Mucosa of rectum (tissue), 2 donors: ENCODE measurements around the gene TOX2.

Source experiments
- H3K27ac ChIP-seq, 2 donors: one replicate each; pipeline ENCODE4 v1.7.0; 2013; ENCODE audit warnings: inconsistent platforms in 2 of 2, low read depth in 2 of 2, low read length in 2 of 2
- H3K27me3 ChIP-seq, 2 donors: one replicate each; pipeline ENCODE4 v1.7.0; 2013; ENCODE audit warnings: low read length in 2 of 2; ENCODE audit not compliant: control insufficient read depth in 2 of 2, insufficient read depth in 2 of 2
- H3K36me3 ChIP-seq, 2 donors: one replicate each; pipeline ENCODE4 v1.7.0; 2013; ENCODE audit warnings: low read length in 2 of 2; ENCODE audit not compliant: control insufficient read depth in 2 of 2, insufficient read depth in 2 of 2
- H3K4me1 ChIP-seq, 2 donors: one replicate each; pipeline ENCODE4 v1.7.0; 2013; ENCODE audit warnings: low read length in 2 of 2, mild to moderate bottlenecking in 1 of 2; ENCODE audit not compliant: control insufficient read depth in 2 of 2, insufficient read depth in 2 of 2
- H3K4me3 ChIP-seq, 2 donors: one replicate each; pipeline ENCODE4 v1.7.0; 2013; ENCODE audit warnings: low read length in 2 of 2
- H3K9ac ChIP-seq, 2 donors: one replicate each; pipeline ENCODE4 v1.7.0; 2013; ENCODE audit warnings: low read length in 2 of 2, low read depth in 1 of 2, mild to moderate bottlenecking in 1 of 2
- H3K9me3 ChIP-seq, 2 donors: one replicate each; pipeline ENCODE4 v1.7.0; 2013; ENCODE audit warnings: low read length in 2 of 2; ENCODE audit not compliant: control insufficient read depth in 2 of 2
- donor health status: healthy.
- donor health status: Normal muscosa, but diverticular disease.

The TOX2 gene

DNA sequence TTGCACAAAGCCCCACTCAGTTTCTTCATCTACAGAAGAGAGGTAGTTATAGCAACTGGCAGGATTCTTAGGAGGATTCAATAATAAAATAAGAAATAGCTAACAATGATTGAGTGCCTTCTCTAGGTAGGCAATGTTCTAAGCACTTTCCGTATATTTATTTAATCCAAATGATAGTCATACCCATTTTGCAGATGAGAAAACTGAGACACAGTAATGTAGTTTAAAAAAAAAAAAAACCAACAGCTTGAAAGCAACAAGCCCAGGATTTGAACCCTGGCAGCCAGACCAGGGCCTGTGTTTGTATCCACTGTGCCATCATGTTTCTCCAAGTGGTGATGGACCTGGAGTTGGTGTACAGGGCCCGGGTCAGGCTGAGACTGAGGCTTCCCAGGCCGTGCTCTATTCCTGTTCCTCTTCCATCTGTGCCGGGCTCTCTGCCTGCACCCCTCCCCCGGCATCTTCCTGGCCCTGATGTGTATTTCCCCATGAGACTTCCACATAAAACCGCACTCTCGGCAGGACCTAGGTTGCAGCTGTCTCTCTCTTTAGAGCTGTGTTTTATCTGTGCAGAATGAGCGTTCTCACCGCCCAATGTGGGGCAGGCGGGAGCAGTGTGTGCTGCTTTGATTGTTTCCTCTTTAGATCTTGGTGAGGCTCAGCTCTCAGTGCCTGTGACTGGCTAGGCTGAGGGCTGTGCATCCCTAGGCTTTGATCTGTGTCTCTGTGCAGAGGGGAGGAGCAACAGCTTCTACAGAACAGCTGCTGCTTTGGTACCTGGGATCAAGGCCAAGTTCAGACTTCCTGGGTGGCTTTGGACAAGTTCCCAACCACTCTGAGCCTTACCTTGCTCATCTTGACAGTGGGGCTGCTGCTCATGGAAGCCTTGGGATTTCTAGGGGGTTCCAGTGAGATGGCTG lies 49.5 kb downstream of the TOX2 start:
- H3K4me3 ChIP-seq = no peak overlapping the region
- H3K36me3 ChIP-seq = no peaks in the 10 kb centered on the region
- H3K9me3 ChIP-seq = no peaks in the 10 kb centered on the region
- H3K27ac ChIP-seq = no peak overlapping the region
- H3K9ac ChIP-seq = no peak overlapping the region
- peaks cover 8 to 11% of the 10 kb centered on the region in 2 donors for H3K4me1 ChIP-seq
- H3K27me3 ChIP-seq = no peaks in the 10 kb centered on the region

- Histone ChIP-seq H3K9ac (no peak overlapping the region), H3K9me3 (no peaks in the 10 kb centered on the region), H3K27me3 (no peaks in the 10 kb centered on the region), H3K36me3 (no peaks in the 10 kb centered on the region), H3K27ac (no peak overlapping the region), H3K4me1 (peaks cover 3 to 7% of the 10 kb centered on the region in 2 donors), H3K4me3 (no peak overlapping the region)
Observed at GRCh38 chr20:43968341-43969000, 53.8 kb downstream of the TOX2 start.

- H3K9ac ChIP-seq = no peak overlapping the region
- peaks cover 3 to 5% of the 10 kb centered on the region in 2 donors for H3K4me1 ChIP-seq
- no peaks in the 10 kb centered on the region for H3K27me3 ChIP-seq
- no peaks in the 10 kb centered on the region for H3K9me3 ChIP-seq
- H3K36me3 ChIP-seq = no peaks in the 10 kb centered on the region
- H3K4me3 ChIP-seq = no peak overlapping the region
- H3K27ac ChIP-seq = no peak overlapping the region
Observed at GRCh38 chr20:43969028-43969447, 54.4 kb downstream of the TOX2 start.

DNA sequence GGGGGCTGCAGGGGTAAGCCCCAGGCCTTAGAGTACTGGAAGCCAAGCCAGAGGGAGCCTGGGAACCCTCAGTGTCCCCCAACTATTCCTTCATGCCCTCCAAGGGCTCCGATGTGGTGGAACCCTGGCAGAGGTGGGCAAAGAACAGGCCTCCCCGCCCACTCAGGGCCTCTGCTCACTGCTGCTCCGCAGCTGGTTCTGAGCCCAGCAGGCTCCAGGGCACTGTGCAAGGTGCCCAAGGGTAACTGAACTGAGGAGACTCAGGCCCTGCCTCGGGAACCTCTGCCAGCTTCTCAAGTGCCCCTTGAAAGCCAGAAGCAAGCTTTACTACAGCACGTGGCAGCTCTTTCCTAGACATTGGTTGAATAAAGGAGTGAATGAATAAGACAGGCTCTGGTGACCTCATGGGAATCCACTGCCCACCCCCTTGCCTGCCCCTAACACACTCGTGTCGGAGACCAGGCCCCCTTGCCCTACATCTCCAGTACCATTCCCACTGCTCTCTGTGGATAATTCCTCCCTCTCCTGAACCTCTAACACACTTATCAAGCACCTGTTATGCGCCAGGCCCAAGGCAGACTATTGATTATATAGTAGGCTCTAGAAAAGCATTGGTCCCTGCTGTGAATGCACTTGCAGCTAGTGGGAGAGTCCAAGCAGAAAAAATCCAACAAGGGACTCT lies 55.0 kb downstream of the TOX2 start:
- no peaks in the 10 kb centered on the region for H3K27me3 ChIP-seq
- no peaks in the 10 kb centered on the region for H3K36me3 ChIP-seq
- no peaks in the 10 kb centered on the region for H3K4me1 ChIP-seq
- no peaks in the 10 kb centered on the region for H3K9me3 ChIP-seq
- no peak overlapping the region for H3K4me3 ChIP-seq
- H3K9ac ChIP-seq = no peak overlapping the region
- H3K27ac ChIP-seq = no peak overlapping the region

GRCh38 chr20:43971267-43971666 lies 56.6 kb downstream of the TOX2 start:
- H3K9me3 ChIP-seq = no peaks in the 10 kb centered on the region
- no peak overlapping the region for H3K4me3 ChIP-seq
- no peak overlapping the region for H3K9ac ChIP-seq
- no peaks in the 10 kb centered on the region for H3K27me3 ChIP-seq
- H3K36me3 ChIP-seq = no peaks in the 10 kb centered on the region
- H3K27ac ChIP-seq = no peak overlapping the region
- H3K4me1 ChIP-seq = no peaks in the 10 kb centered on the region

- no peaks in the 10 kb centered on the region for H3K36me3 ChIP-seq
- no peak overlapping the region for H3K9ac ChIP-seq
- no peaks in the 10 kb centered on the region for H3K9me3 ChIP-seq
- no peak overlapping the region for H3K27ac ChIP-seq
- no peaks in the 10 kb centered on the region for H3K4me1 ChIP-seq
- no peaks in the 10 kb centered on the region for H3K27me3 ChIP-seq
- H3K4me3 ChIP-seq = no peak overlapping the region
Observed at GRCh38 chr20:43972051-43972450, 57.4 kb downstream of the TOX2 start.

- Histone ChIP-seq H3K9ac (no peak overlapping the region), H3K4me3 (no peak overlapping the region), H3K27ac (no peak overlapping the region), H3K9me3 (no peaks in the 10 kb centered on the region), H3K36me3 (no peaks in the 10 kb centered on the region), H3K4me1 (no peaks in the 10 kb centered on the region), H3K27me3 (no peaks in the 10 kb centered on the region)
Observed at GRCh38 chr20:43972692-43973091, 58.0 kb downstream of the TOX2 start.

DNA sequence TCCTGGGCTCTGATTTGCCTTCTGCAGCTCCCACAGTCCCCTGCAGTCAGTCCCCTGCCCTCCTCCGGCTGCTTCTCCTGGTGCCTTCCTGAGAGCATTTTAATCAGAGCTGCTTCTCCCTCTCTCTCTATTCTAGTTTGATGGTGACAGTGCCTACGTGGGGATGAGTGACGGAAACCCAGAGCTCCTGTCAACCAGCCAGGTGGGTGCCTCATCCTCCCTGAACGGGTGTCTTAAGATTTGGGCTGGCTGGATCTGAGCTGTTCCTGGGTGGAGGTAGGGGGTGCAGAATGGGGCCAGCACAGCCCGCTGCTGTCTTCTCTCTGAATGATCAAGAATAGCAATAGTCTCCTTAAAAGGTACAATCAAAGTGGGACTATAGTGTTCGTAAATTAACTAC lies 58.6 kb downstream of the TOX2 start:
- no peaks in the 10 kb centered on the region for H3K36me3 ChIP-seq
- H3K27me3 ChIP-seq = no peaks in the 10 kb centered on the region
- no peak overlapping the region for H3K27ac ChIP-seq
- no peak overlapping the region for H3K4me3 ChIP-seq
- H3K9ac ChIP-seq = no peak overlapping the region
- H3K9me3 ChIP-seq = no peaks in the 10 kb centered on the region
- no peaks in the 10 kb centered on the region for H3K4me1 ChIP-seq

GRCh38 chr20:43973671-43974450 lies 59.2 kb downstream of the TOX2 start:
- no peaks in the 10 kb centered on the region for H3K27me3 ChIP-seq
- no peaks in the 10 kb centered on the region for H3K9me3 ChIP-seq
- H3K4me3 ChIP-seq = no peak overlapping the region
- no peak overlapping the region for H3K27ac ChIP-seq
- H3K36me3 ChIP-seq = no peaks in the 10 kb centered on the region
- no peaks in the 10 kb centered on the region for H3K4me1 ChIP-seq
- no peak overlapping the region for H3K9ac ChIP-seq
